GM21390 (cell line): ENCODE measurements around the gene ZDHHC4.
"Not testable (repeated sequence)": the region's sequence is repeated elsewhere in the genome, so short reads cannot be mapped to it uniquely, and the experiment has no call there.

Experiments
- ATAC-seq: cut with Tn5 transposase; IDR thresholded peaks from one replicate; pipeline ENCODE4 v1.9.1; 2021; ENCODE audit not compliant: unreplicated experiment

Gene ZDHHC4

DNA sequence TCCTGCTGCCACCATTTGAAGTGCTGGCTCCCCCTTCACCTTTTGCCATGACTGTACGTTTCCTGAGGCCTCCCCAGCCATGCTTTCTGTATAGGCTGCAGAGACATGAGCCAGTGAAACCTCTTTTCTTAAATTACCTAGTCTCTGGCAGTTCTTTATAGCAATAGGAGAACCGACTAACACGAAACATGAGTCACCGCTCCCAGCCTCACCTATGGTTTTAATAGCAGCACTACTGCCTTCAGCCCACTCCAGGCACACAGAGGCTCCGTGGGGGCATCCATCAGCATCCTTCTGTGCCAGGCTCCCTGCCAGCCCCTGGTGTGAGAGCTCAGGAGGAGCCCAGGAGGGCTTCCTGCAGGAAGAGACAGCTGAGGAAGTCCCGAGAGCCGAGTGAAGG, 54.4 kb downstream of the ZDHHC4 start:
- no peak for ATAC-seq

DNA sequence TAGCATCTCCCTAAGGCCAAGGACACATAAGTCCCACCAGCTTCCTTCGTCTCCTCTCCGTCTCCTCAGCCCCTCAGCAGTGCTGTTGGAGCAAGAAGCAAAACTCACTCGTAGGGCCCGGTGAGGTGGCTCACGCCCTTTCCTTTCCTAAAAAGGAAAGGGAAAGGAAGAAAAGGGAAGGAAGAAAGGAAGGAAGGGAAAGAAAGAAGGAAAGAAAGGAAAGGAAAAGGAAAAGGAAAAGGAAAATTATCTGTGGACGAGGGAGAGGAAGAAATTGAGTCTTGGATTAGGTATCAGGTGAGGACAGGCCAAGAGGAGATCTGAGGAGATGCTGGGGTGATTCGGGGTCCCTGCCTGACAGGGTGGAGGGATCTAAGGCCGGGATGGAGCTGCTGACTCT, 56.8 kb downstream of the ZDHHC4 start:
- no peak for ATAC-seq

DNA sequence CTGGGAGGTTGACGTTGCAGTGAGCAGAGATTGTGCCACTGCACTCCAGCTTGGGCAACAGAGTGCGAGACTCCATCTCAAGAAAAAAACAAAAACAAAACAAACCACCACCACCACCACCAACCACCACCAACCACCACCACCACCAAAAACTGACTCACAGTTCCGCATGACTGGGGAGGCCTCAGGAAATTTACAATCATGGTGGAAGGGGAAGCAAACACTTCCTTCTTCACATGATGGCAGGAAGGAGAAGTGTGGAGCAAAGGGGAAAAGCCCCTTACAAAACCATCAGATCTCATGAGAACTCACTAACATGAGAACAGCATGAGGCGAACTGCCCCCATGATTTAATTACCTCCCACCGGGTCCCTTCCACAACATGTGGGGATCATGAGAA, 57.7 kb downstream of the ZDHHC4 start:
- not testable (repeated sequence) for ATAC-seq

DNA sequence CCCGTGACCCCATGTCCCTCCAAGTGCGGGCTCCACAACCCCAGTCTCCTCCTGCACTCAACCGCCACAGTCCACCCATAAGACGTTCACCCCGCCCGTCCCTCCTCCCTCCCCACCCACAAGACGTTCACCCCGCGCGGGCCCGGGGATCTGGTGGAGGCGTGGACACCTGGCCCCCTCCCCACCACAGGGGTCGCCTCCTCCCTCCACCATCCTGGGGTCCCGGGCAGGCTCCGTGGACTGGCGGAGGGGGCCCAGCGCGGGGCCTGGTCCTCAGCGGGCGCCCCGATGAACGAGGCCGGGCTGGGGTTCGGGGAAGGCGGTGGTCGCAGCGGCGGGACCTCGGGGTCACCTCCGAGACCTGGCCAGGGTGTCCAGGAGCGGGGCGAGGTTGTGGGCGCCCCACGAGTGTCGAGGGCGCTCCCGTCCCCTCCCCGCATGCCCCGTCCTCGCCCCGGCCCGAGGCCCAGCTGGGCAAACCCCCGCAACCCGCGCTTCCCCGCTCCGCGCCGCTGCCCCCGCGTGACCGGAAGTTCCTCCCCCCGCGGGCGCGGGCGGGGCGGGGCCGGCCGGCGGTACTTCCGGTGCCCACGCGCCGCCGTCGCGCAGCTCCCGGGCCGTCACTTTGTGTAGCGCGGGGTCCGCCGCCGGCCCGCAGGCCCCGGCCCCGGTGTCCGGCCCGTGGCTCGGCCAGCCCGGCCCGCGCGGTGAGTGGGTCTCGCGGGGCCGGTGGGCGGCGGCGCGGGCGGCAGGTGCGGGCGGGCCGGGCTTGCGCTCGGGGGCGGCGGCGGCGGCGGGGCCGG, 59.7 kb downstream of the ZDHHC4 start, which contains the start of gene ZNF316:
Gene ZNF316 (plus strand): TSS at position 578 of the 803 bp plus-strand sequence. CDS start 5,092 bp downstream, outside the sequence.
- peak; percentile 74 for ATAC-seq

DNA sequence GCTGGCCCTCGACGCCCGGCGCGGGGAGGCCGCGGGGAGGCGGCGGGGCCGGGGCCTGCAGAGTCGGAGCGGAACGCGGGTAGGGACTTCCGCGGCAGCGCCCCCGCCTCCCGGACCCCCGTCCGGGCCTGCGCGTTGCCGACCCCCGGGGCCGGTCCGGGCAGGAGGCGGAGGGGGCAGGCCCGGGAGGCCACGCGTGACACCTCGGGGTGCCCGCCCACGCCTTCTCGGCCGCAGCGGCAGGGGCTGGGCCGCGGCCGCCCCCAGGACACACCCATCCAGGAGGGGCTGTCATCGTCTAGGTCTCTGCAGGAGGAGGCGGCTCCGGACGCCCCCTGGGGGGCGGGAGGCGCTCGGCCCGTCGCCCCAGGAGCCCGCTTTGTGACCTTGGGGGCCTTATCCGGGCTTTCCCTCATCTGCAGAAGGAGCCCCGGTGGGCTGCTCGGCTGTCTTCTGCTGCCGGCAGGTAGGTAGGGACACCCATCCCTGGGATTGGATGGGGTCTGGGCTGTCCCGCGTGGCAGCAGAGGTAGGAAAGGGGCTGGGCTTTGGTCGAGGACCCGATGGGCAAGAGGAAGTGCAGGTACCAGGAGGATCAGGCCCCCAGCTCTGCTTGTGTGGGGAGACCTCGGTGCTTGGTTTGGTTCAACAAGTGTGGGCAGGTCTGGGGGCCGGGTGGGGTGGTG, 60.4 kb downstream of the ZDHHC4 start:
- peak; percentile 76 for ATAC-seq
